PC-9 (cell line): ENCODE measurements around the gene COL16A1. TPM values are rescaled to one million over a fixed set of nuclear protein-coding genes. Genes with fewer than 3 reads are reported as not detected.

ENCODE experiments used
- BruUV-seq: library from RNA; stranded (reverse); fragments of 400-500 nt; replicated peaks from 2 replicates; lab custom pipeline; 2021; lab: Mats Ljungman, UMichigan
- CTCF ChIA-PET: fragments of 300-600 bp; sonication (Branson Sonifier 250); formaldehyde crosslinking; loops from one replicate; lab custom pipeline; 2022; ENCODE audit warnings: antibody characterized with exemption; lab: Charles Lee
- POLR2A ChIA-PET: fragments of 300-600 bp; sonication (Branson Sonifier 250); formaldehyde crosslinking; loops from one replicate; lab custom pipeline; 2022; ENCODE audit warnings: antibody characterized with exemption; ENCODE audit not compliant: unreplicated experiment; lab: Charles Lee
- DNase-seq, 2 experiments: peaks; one replicate each; pipeline versions ENCODE4 v3.0.0 to v3.0.0-alpha.2; 2015 to 2022; ENCODE audit warnings: mixed read lengths in 1 of 2
- H2AFZ ChIP-seq: fragments of 200-600 bp; sonication (generic); 2 replicates; pipeline ENCODE4 v1.8.1; 2017; ENCODE audit warnings: antibody characterized with exemption
- H3F3A ChIP-seq: fragments of 200-600 bp; sonication (generic); 2 replicates; pipeline ENCODE4 v1.8.1; 2017; ENCODE audit warnings: antibody characterized with exemption, mild to moderate bottlenecking, low read depth; ENCODE audit not compliant: insufficient read depth
- H3K27ac ChIP-seq: fragments of 200-600 bp; sonication (generic); 2 replicates; pipeline ENCODE4 v1.6.1; 2016; ENCODE audit warnings: mixed run types
- H3K27me3 ChIP-seq: fragments of 200-600 bp; sonication (generic); 2 replicates; pipeline ENCODE4 v1.6.1; 2016; ENCODE audit warnings: low read depth, mixed run types; ENCODE audit not compliant: insufficient read depth
- H3K36me3 ChIP-seq: fragments of 200-600 bp; sonication (generic); 2 replicates; pipeline ENCODE4 v1.6.1; 2016; ENCODE audit warnings: low read depth, mixed run types
- H3K4me1 ChIP-seq: fragments of 200-600 bp; sonication (generic); replicated peaks from 2 replicates; pipeline ENCODE4 v1.6.1; 2016; ENCODE audit warnings: mixed run types; ENCODE audit not compliant: insufficient read depth
- H3K4me2 ChIP-seq: fragments of 200-600 bp; sonication (generic); 2 replicates; pipeline ENCODE4 v1.6.1; 2017; ENCODE audit warnings: mixed run types
- H3K4me3 ChIP-seq: fragments of 200-600 bp; sonication (generic); 2 replicates; pipeline ENCODE4 v1.6.1; 2016; ENCODE audit warnings: mixed run types
- H3K79me2 ChIP-seq: fragments of 200-600 bp; sonication (generic); 2 replicates; pipeline ENCODE4 v1.6.1; 2017; ENCODE audit warnings: low read depth, mixed run types
- H3K9me2 ChIP-seq: fragments of 200-600 bp; sonication (generic); 2 replicates; pipeline ENCODE4 v1.8.1; 2017; ENCODE audit warnings: mild to moderate bottlenecking; ENCODE audit not compliant: insufficient read depth
- H3K9me3 ChIP-seq: fragments of 200-600 bp; sonication (generic); 2 replicates; pipeline ENCODE4 v1.8.1; 2016; ENCODE audit warnings: low read depth; ENCODE audit not compliant: insufficient read depth
- H4K20me1 ChIP-seq: fragments of 200-600 bp; sonication (generic); 2 replicates; pipeline ENCODE4 v1.8.1; 2017; ENCODE audit not compliant: insufficient read depth
- EZH2 ChIP-seq: fragments of 200-600 bp; sonication (generic); IDR thresholded peaks from 2 replicates; pipeline ENCODE4 v1.8.0; 2017; ENCODE audit warnings: antibody characterized with exemption, low read depth
- intact Hi-C: fragments of 100-400 bp; cut with micrococcal nuclease; formaldehyde crosslinking; loops from one replicate; pipeline ENCODE4 v1.10.0; 2022; ENCODE audit not compliant: unreplicated experiment
- total RNA-seq: library from RNA; stranded (reverse); gene quantifications from 2 replicates; pipeline ENCODE4 v1.2.3, GENCODE V29; 2021
- TF ChIP-seq, protein P1 (sequence below): fragments of 200-600 bp; sonication (generic); conservative IDR thresholded peaks from 2 replicates; pipeline ENCODE4 v1.6.1; 2017; ENCODE audit warnings: mixed run types, antibody characterized with exemption, mild to moderate bottlenecking, moderate library complexity

COL16A1 gene
- total RNA-seq, 1 experiment from 2014 or later: 4.8 TPM

- H3K9me2 ChIP-seq: no peaks in the 10 kb centered on the region
- DNase-seq: no peak
- peaks cover 25% of the 10 kb centered on the region; the same call in 1 of the 2 replicates for H3F3A ChIP-seq
- no peaks in the 10 kb centered on the region for H3K36me3 ChIP-seq
- ChIA-PET POLR2A (no interaction called here), CTCF (interaction anchor here (0.6 kb wide), 1 partner anchor 96 kb away, joined by 3 read pairs; no protein-coding TSS in a partner anchor)
- H4K20me1 ChIP-seq: no peaks in the 10 kb centered on the region
- H3K4me3 ChIP-seq: no peak overlapping the region
- no peak overlapping the region for H3K4me2 ChIP-seq
- no peaks in the 10 kb centered on the region for H3K9me3 ChIP-seq
- H2AFZ ChIP-seq: no peak overlapping the region
- H3K27ac ChIP-seq: no peak overlapping the region
- no TSS peak for BruUV-seq
- intact Hi-C loops: no loop called here
- no peaks in the 10 kb centered on the region for H3K79me2 ChIP-seq
- H3K4me1 ChIP-seq: peaks cover 39% of the 10 kb centered on the region
- no peaks in the 10 kb centered on the region for H3K27me3 ChIP-seq
- TF ChIP-seq, protein P1, sequence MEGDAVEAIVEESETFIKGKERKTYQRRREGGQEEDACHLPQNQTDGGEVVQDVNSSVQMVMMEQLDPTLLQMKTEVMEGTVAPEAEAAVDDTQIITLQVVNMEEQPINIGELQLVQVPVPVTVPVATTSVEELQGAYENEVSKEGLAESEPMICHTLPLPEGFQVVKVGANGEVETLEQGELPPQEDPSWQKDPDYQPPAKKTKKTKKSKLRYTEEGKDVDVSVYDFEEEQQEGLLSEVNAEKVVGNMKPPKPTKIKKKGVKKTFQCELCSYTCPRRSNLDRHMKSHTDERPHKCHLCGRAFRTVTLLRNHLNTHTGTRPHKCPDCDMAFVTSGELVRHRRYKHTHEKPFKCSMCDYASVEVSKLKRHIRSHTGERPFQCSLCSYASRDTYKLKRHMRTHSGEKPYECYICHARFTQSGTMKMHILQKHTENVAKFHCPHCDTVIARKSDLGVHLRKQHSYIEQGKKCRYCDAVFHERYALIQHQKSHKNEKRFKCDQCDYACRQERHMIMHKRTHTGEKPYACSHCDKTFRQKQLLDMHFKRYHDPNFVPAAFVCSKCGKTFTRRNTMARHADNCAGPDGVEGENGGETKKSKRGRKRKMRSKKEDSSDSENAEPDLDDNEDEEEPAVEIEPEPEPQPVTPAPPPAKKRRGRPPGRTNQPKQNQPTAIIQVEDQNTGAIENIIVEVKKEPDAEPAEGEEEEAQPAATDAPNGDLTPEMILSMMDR: no peak
- TF ChIP-seq EZH2: no peak
Observed at GRCh38 chr1:31693231-31693630, 10.6 kb downstream of the COL16A1 start.

DNA sequence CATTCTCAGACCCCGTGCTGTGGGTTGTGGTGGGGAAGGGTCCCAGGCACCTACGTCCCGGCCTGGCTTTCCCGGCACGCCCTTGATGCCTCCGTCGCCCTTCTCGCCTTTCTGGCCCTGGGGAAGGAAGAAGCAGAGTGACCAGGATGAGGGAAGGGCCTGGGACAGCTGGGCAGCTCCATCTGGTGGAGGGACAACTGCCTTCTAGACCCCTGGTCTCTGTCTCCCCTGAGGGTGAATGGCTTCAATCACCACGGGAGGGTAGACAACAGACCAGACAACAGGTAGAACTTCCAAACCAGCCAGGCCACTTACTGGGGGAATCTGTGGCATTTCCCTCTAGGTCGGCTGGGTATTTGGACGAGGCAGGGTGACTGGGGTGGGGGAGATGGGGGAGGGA is 11.9 kb downstream of the COL16A1 start:
- no peaks in the 10 kb centered on the region for H4K20me1 ChIP-seq
- no peaks in the 10 kb centered on the region for H3K9me2 ChIP-seq
- peaks cover 42% of the 10 kb centered on the region for H3K4me1 ChIP-seq
- no peak for TF ChIP-seq EZH2
- CTCF ChIA-PET: interaction anchor here (0.6 kb wide), 1 partner anchor 24 kb away, joined by 3 read pairs; no protein-coding TSS in a partner anchor
- H3K27ac ChIP-seq: no peak overlapping the region
- H3K4me3 ChIP-seq: no peak overlapping the region
- no peak for DNase-seq
- no peaks in the 10 kb centered on the region for H3K36me3 ChIP-seq
- H3K4me2 ChIP-seq: no peak overlapping the region
- peaks cover 30% of the 10 kb centered on the region; the same call in 1 of the 2 replicates for H3F3A ChIP-seq
- H3K27me3 ChIP-seq: no peaks in the 10 kb centered on the region
- H3K9me3 ChIP-seq: no peaks in the 10 kb centered on the region
- H3K79me2 ChIP-seq: no peaks in the 10 kb centered on the region
- POLR2A ChIA-PET: no interaction called here
- H2AFZ ChIP-seq: no peak overlapping the region
- intact Hi-C loops: no loop called here
- BruUV-seq: no TSS peak

- Histone ChIP-seq H3K4me1 (peaks cover 42% of the 10 kb centered on the region), H3K79me2 (no peaks in the 10 kb centered on the region), H4K20me1 (no peaks in the 10 kb centered on the region), H3K36me3 (no peaks in the 10 kb centered on the region), H3K27me3 (no peaks in the 10 kb centered on the region), H3K9me3 (no peaks in the 10 kb centered on the region), H3K27ac (no peak overlapping the region), H3K4me3 (no peak overlapping the region), H3K9me2 (no peaks in the 10 kb centered on the region), H3K4me2 (no peak overlapping the region), H2AFZ (no peak overlapping the region), H3F3A (peaks cover 30% of the 10 kb centered on the region; the same call in 1 of the 2 replicates)
- intact Hi-C loops: no loop called here
- DNase-seq: no peak
- BruUV-seq: no TSS peak
- no peak for TF ChIP-seq EZH2
- TF ChIP-seq, protein P1: no peak
- CTCF ChIA-PET: interaction anchor here (0.6 kb wide), 1 partner anchor 24 kb away, joined by 3 read pairs; no protein-coding TSS in a partner anchor
- POLR2A ChIA-PET: no interaction called here
Observed at GRCh38 chr1:31691446-31691845, 12.4 kb downstream of the COL16A1 start.

DNA sequence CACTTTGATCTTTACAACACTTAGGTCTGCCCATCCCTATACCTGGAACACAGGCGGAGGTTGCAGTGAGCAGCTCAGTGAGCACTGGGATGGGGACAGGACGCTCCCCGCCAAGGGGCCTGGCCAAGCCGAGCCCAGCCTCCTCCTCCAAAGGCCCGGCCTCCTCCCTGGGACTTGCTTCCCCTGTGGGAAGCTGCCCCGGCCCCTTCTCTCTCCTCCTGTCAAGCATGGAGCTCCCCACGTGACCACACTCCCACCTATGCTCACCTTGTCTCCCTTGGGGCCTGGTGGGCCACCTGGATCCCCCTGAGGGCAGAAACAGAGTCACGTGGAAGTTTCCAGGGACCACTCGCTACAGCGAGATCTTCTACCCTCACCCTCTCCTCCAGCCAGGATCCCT is 12.9 kb downstream of the COL16A1 start:
- DNase-seq: no peak
- ChIA-PET CTCF (no interaction called here), POLR2A (no interaction called here)
- H3K27me3 ChIP-seq: no peaks in the 10 kb centered on the region
- no peaks in the 10 kb centered on the region for H3K9me3 ChIP-seq
- H4K20me1 ChIP-seq: no peaks in the 10 kb centered on the region
- no peak overlapping the region for H2AFZ ChIP-seq
- no peak overlapping the region for H3K4me3 ChIP-seq
- H3K79me2 ChIP-seq: no peaks in the 10 kb centered on the region
- H3K4me1 ChIP-seq: peaks cover 42% of the 10 kb centered on the region
- peaks cover 30% of the 10 kb centered on the region; the same call in 1 of the 2 replicates for H3F3A ChIP-seq
- H3K36me3 ChIP-seq: no peaks in the 10 kb centered on the region
- H3K4me2 ChIP-seq: 0 out of 2 replicates have a peak overlapping the region, but pooled peaks have one; percentile 57
- H3K9me2 ChIP-seq: no peaks in the 10 kb centered on the region
- BruUV-seq: no TSS peak
- intact Hi-C loops: no loop called here
- no peak overlapping the region for H3K27ac ChIP-seq
- TF ChIP-seq EZH2: no peak
- TF ChIP-seq, protein P1: no peak
